Prostate gland (tissue), 2 donors: Measurements from ENCODE around the gene NR5A2. TPM values are rescaled to one million over a fixed set of nuclear protein-coding genes. Genes with fewer than 3 reads are reported as not detected.
"Not testable (repeated sequence)": the region's sequence is repeated elsewhere in the genome, so short reads cannot be mapped to it uniquely, and the experiment has no call there.

Experiments used
- DNase-seq: peaks from one replicate; pipeline ENCODE4 v3.0.0-alpha.2; 2019; ENCODE audit warnings: low spot score
- H3K27ac ChIP-seq, 2 donors: fragments of 200-600 bp; sonication (generic); 2 replicates each; pipeline ENCODE4 v1.5.1; 2017 to 2019
- H3K27me3 ChIP-seq: fragments of 200-600 bp; sonication (generic); replicated peaks from 2 replicates; pipeline ENCODE4 v1.5.1; 2019; ENCODE audit not compliant: insufficient read depth
- H3K36me3 ChIP-seq, 2 donors: fragments of 200-600 bp; sonication (generic); 1 replicate in 1 of 2; 2 replicates in 1 of 2; pipeline versions ENCODE4 v1.5.1 to v1.8.1; 2017 to 2019
- H3K4me1 ChIP-seq: fragments of 200-600 bp; sonication (generic); replicated peaks from 2 replicates; pipeline ENCODE4 v1.5.1; 2019
- H3K4me3 ChIP-seq, 2 donors: fragments of 200-600 bp; sonication (generic); 2 replicates each; pipeline ENCODE4 v1.5.1; 2017 to 2019
- H3K9me3 ChIP-seq: fragments of 200-600 bp; sonication (generic); 2 replicates; pipeline ENCODE4 v1.5.1; 2017
- CTCF ChIP-seq, 4 experiments: fragments of 200-600 bp in 2 of 4; fragments of 450-650 bp in 2 of 4; sonication (generic) in 2 of 4; IDR thresholded peaks; 1 replicate in 3 of 4; 2 replicates in 1 of 4; pipeline ENCODE4 v1.5.1; 2016 to 2019; ENCODE audit warnings: antibody characterized with exemption in 4 of 4, mild to moderate bottlenecking in 2 of 4, moderate library complexity in 2 of 4
- POLR2A ChIP-seq: fragments of 450-650 bp; IDR thresholded peaks from one replicate; pipeline ENCODE4 v1.6.1; 2016; ENCODE audit warnings: antibody characterized with exemption, mild to moderate bottlenecking
- POLR2AphosphoS5 ChIP-seq: sonication (generic); formaldehyde crosslinking; IDR thresholded peaks from one replicate; pipeline ENCODE4 v1.6.1; 2017; ENCODE audit warnings: antibody characterized with exemption
- WGBS: methylation state at CpG from one replicate; pipeline ENCODE4 v1.1.5; 2018; 5-methylcytosine and 5-hydroxymethylcytosine counted together
- intact Hi-C: fragments of 100-400 bp; cut with DNase I; formaldehyde crosslinking; loops from one replicate; pipeline ENCODE4 v1.14.2; 2022
- total RNA-seq, 2 donors: library from RNA; depleted of rRNA; stranded (reverse); fragments of >200 nt; gene quantifications; one replicate each; pipeline ENCODE4 v1.1.0, GENCODE V29; 2016

NR5A2 gene
- total RNA-seq, 2 donors from 2014 or later = 0.87 to 2.7 TPM

- 89% methylated on average over 4 of the region's 4 CpGs for WGBS
- Histone ChIP-seq H3K36me3 (no peaks in the 10 kb centered on the region), H3K4me3 (no peak overlapping the region), H3K4me1 (no peaks in the 10 kb centered on the region), H3K27me3 (no peaks in the 10 kb centered on the region), H3K9me3 (no peaks in the 10 kb centered on the region), H3K27ac (no peak overlapping the region)
- intact Hi-C loops = no loop called here
- no peak for DNase-seq
- no peak for TF ChIP-seq POLR2AphosphoS5
- TF ChIP-seq POLR2A = no peak
Measured at GRCh38 chr1:200180821-200181220, 153.3 kb downstream of the NR5A2 start.

GRCh38 chr1:200181861-200182260 lies 154.4 kb downstream of the NR5A2 start:
- Histone ChIP-seq H3K27me3 (no peaks in the 10 kb centered on the region), H3K36me3 (no peaks in the 10 kb centered on the region), H3K9me3 (no peaks in the 10 kb centered on the region), H3K4me1 (no peaks in the 10 kb centered on the region), H3K4me3 (no peak overlapping the region), H3K27ac (no peak overlapping the region)
- DNase-seq = no peak
- WGBS = 67% methylated on average over 3 of the region's 3 CpGs
- intact Hi-C loops = no loop called here
- TF ChIP-seq POLR2AphosphoS5 = no peak
- no peak for TF ChIP-seq CTCF (IDR thresholded peaks at IDR 0.05)
- TF ChIP-seq POLR2A = no peak

GRCh38 chr1:200182701-200183100 lies 155.2 kb downstream of the NR5A2 start:
- Histone ChIP-seq H3K27me3 (no peaks in the 10 kb centered on the region), H3K9me3 (no peaks in the 10 kb centered on the region), H3K4me3 (no peak overlapping the region), H3K4me1 (no peaks in the 10 kb centered on the region), H3K36me3 (no peaks in the 10 kb centered on the region), H3K27ac (no peak overlapping the region)
- intact Hi-C loops = no loop called here
- TF ChIP-seq CTCF (IDR thresholded peaks at IDR 0.05) (no peak), POLR2AphosphoS5 (no peak), POLR2A (no peak)
- WGBS = 85% methylated on average over 7 of the region's 7 CpGs
- DNase-seq = no peak

- Histone ChIP-seq H3K36me3 (no peaks in the 10 kb centered on the region), H3K27me3 (no peaks in the 10 kb centered on the region), H3K4me3 (no peak overlapping the region), H3K4me1 (no peaks in the 10 kb centered on the region), H3K27ac (no peak overlapping the region), H3K9me3 (no peaks in the 10 kb centered on the region)
- no peak for DNase-seq
- TF ChIP-seq POLR2A (no peak), POLR2AphosphoS5 (no peak), CTCF (IDR thresholded peaks at IDR 0.05) (no peak)
- intact Hi-C loops = no loop called here
- 65% methylated on average over 2 of the region's 2 CpGs for WGBS
Measured at GRCh38 chr1:200183637-200184036, 156.1 kb downstream of the NR5A2 start.

DNA sequence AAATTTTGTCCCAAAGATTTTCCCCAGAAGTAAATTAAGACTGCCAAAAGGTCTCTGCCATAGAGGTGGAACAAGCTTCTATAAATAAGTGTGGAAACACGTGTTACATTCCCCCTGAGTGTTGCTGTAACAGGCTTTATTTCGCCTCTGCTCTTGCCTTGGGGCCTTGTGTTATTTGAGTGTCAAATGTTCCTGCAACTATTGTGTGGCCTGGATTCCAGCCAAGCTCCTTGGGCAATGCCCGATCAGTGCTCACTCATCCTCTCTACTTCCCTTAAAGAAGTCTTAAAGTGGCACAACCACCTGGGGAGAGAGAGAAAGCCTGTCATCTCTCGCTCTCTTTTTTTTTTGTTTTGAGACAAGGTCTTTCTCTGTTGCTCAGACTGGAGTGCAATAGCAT lies 156.7 kb downstream of the NR5A2 start:
- Histone ChIP-seq H3K4me3 (no peak overlapping the region), H3K27ac (no peak overlapping the region), H3K27me3 (no peaks in the 10 kb centered on the region), H3K36me3 (no peaks in the 10 kb centered on the region), H3K9me3 (no peaks in the 10 kb centered on the region), H3K4me1 (no peaks in the 10 kb centered on the region)
- 18% methylated on average over 4 of the region's 4 CpGs for WGBS
- DNase-seq = peak; percentile 43
- intact Hi-C loops = no loop called here
- TF ChIP-seq POLR2AphosphoS5 (peak; percentile 15), CTCF (IDR thresholded peaks at IDR 0.05) (no peak)

- intact Hi-C loops, H3K27ac ChIP-seq, H3K4me3 ChIP-seq, H3K27me3 ChIP-seq, H3K36me3 ChIP-seq, DNase-seq, H3K4me1 ChIP-seq, H3K9me3 ChIP-seq: not testable (repeated sequence)
- 85% methylated on average over 8 of the region's 8 CpGs for WGBS
Measured at GRCh38 chr1:200185191-200185590, 157.7 kb downstream of the NR5A2 start.

DNA sequence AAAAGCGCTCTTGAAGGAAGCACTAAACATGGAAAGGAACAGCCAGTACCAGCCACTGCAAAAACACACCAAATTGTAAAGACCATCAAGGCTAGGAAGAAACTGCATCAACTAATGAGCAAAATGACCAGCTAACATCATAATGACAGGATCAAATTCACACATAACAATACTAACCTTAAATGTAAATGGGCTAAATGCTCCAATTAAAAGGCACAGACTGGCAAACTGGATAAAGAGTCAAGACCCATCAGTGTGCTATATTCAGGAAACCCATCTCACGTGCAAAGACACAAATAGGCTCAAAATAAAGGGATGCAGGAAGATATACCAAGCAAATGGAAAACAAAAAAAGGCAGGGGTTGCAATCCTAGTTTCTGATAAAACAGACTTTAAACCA lies 159.8 kb downstream of the NR5A2 start:
- 74% methylated on average over 2 of the region's 2 CpGs for WGBS
- H3K36me3 ChIP-seq, H3K27me3 ChIP-seq, H3K4me1 ChIP-seq, H3K4me3 ChIP-seq, DNase-seq, intact Hi-C loops, H3K27ac ChIP-seq, H3K9me3 ChIP-seq: not testable (repeated sequence)
